Liver (tissue), 3 donors: ENCODE measurements around the gene SQOR.

Experiments
- ATF3 ChIP-seq: IDR thresholded peaks from 2 replicates; pipeline ENCODE4 v1.6.1; 2016; ENCODE audit warnings: antibody characterized with exemption
- CTCF ChIP-seq: fragments of 150-350 bp; IDR thresholded peaks from 2 replicates; pipeline ENCODE4 v1.5.1; 2017; ENCODE audit warnings: improper control_type of control experiment, low read depth, low read length; ENCODE audit not compliant: missing input control
- FOXA1 ChIP-seq: IDR thresholded peaks from 2 replicates; pipeline ENCODE4 v1.6.1; 2016; ENCODE audit warnings: antibody characterized with exemption
- GABPA ChIP-seq, 2 donors: IDR thresholded peaks in 1 of 2; conservative IDR thresholded peaks in 1 of 2; 2 replicates each; pipeline ENCODE4 v1.6.1; 2016; ENCODE audit warnings: antibody characterized with exemption in 2 of 2, mild to moderate bottlenecking in 1 of 2, moderate library complexity in 1 of 2
- HNF4A ChIP-seq, 2 donors: conservative IDR thresholded peaks; 2 replicates each; pipeline ENCODE4 v1.6.1; 2016; ENCODE audit warnings: antibody characterized with exemption in 2 of 2, mild to moderate bottlenecking in 2 of 2
- JUND ChIP-seq, 2 donors: IDR thresholded peaks; 2 replicates each; pipeline ENCODE4 v1.6.1; 2016; ENCODE audit warnings: antibody characterized with exemption in 2 of 2
- RAD21 ChIP-seq, 2 donors: IDR thresholded peaks; 2 replicates each; pipeline ENCODE4 v1.6.1; 2016; ENCODE audit warnings: antibody characterized with exemption in 2 of 2, mild to moderate bottlenecking in 2 of 2
- REST ChIP-seq: IDR thresholded peaks from 2 replicates; pipeline ENCODE4 v1.6.1; 2016; ENCODE audit warnings: antibody characterized with exemption, mild to moderate bottlenecking
- RXRA ChIP-seq, 2 donors: IDR thresholded peaks; 2 replicates each; pipeline ENCODE4 v1.6.1; 2017 to 2018; ENCODE audit warnings: antibody characterized with exemption in 2 of 2, mild to moderate bottlenecking in 1 of 2
- SP1 ChIP-seq: IDR thresholded peaks from 2 replicates; pipeline ENCODE4 v1.6.1; 2018; ENCODE audit warnings: antibody characterized with exemption, mild to moderate bottlenecking
- TAF1 ChIP-seq: conservative IDR thresholded peaks from 2 replicates; pipeline ENCODE4 v1.6.1; 2016; ENCODE audit warnings: antibody characterized with exemption, mild to moderate bottlenecking
- YY1 ChIP-seq: IDR thresholded peaks from 2 replicates; pipeline ENCODE4 v1.6.1; 2016; ENCODE audit warnings: antibody characterized with exemption, mild to moderate bottlenecking
- ZBTB33 ChIP-seq: IDR thresholded peaks from 2 replicates; pipeline ENCODE4 v1.6.1; 2016; ENCODE audit warnings: antibody characterized with exemption
- donor health status: healthy.
- donor health status: healthy.

- TF ChIP-seq CTCF: no peak
- no peak for TF ChIP-seq TAF1
- no peak for TF ChIP-seq RAD21 (IDR thresholded peaks at IDR 0.05)
- TF ChIP-seq RXRA (IDR thresholded peaks at IDR 0.05): no peak
- no peak for TF ChIP-seq ATF3
- TF ChIP-seq JUND (IDR thresholded peaks at IDR 0.05): no peak
- no peak for TF ChIP-seq GABPA (IDR thresholded peaks at IDR 0.05 in 1 of 2, conservative IDR thresholded peaks at IDR 0.05 in 1 of 2)
- TF ChIP-seq ZBTB33: no peak
- no peak for TF ChIP-seq YY1
- no peak for TF ChIP-seq FOXA1
- TF ChIP-seq REST: no peak
- no peak for TF ChIP-seq SP1
- TF ChIP-seq HNF4A (conservative IDR thresholded peaks at IDR 0.05): no peak
These were observed 16.0 kb upstream of the SQOR start for GRCh38 chr15:45618813-45619212.
